Stimulated activated CD4-positive, alpha-beta T cell treated with anti-CD3 and anti-CD28 coated beads, Interleukin-2, amount 100 ng/mL, for 48 hours (primary cell): Measurements from ENCODE around the gene HAT1.

ENCODE experiments used
- DNase-seq, 2 donors: peaks; one replicate each; pipeline ENCODE4 v3.0.0-alpha.2; 2020

The HAT1 gene

GRCh38 chr2:171921970-171922229 lies 361 bp upstream of the HAT1 start:
- no peak for DNase-seq

GRCh38 chr2:171923206-171923605 lies 945 bp downstream of the HAT1 start:
- DNase-seq = no peak

GRCh38 chr2:171924170-171924942 lies 2.1 kb downstream of the HAT1 start:
- no peak for DNase-seq

- DNase-seq = no peak
These were observed 8.1 kb downstream of the HAT1 start for GRCh38 chr2:171930385-171930784.

- DNase-seq = no peak
These were observed 16.9 kb downstream of the HAT1 start for GRCh38 chr2:171939058-171939742.

- no peak for DNase-seq
These were observed 17.4 kb downstream of the HAT1 start for GRCh38 chr2:171939743-171940071.

GRCh38 chr2:171941316-171941699 lies 19.0 kb downstream of the HAT1 start:
- no peak for DNase-seq

GRCh38 chr2:171943869-171944268 lies 21.6 kb downstream of the HAT1 start:
- no peak for DNase-seq

- DNase-seq = no peak
These were observed 30.0 kb downstream of the HAT1 start for GRCh38 chr2:171952276-171952675.

- DNase-seq = no peak
These were observed 30.5 kb downstream of the HAT1 start for GRCh38 chr2:171952748-171953147.

- DNase-seq = no peak
These were observed 34.0 kb downstream of the HAT1 start for GRCh38 chr2:171956135-171956825.

- DNase-seq = no peak
These were observed 34.8 kb downstream of the HAT1 start for GRCh38 chr2:171957061-171957460.

- no peak for DNase-seq
These were observed 36.2 kb downstream of the HAT1 start for GRCh38 chr2:171958475-171958874.

- DNase-seq = no peak
These were observed 37.7 kb downstream of the HAT1 start for GRCh38 chr2:171959998-171960397.

GRCh38 chr2:171960570-171960969 lies 38.3 kb downstream of the HAT1 start:
- no peak for DNase-seq

GRCh38 chr2:171963198-171963597 lies 40.9 kb downstream of the HAT1 start:
- DNase-seq = no peak

GRCh38 chr2:171964308-171964707 lies 42.0 kb downstream of the HAT1 start:
- DNase-seq = no peak

GRCh38 chr2:171965238-171965637 lies 43.0 kb downstream of the HAT1 start:
- DNase-seq = no peak

GRCh38 chr2:171965661-171966060 lies 43.4 kb downstream of the HAT1 start:
- DNase-seq = no peak

- DNase-seq = no peak
These were observed 44.0 kb downstream of the HAT1 start for GRCh38 chr2:171966235-171966634.

- DNase-seq = no peak
These were observed 44.4 kb downstream of the HAT1 start for GRCh38 chr2:171966688-171967087.

- DNase-seq = no peak
These were observed 46.2 kb downstream of the HAT1 start for GRCh38 chr2:171968509-171968908.

- DNase-seq = no peak
These were observed 50.2 kb downstream of the HAT1 start for GRCh38 chr2:171972329-171972982.

GRCh38 chr2:171979103-171979502 lies 56.8 kb downstream of the HAT1 start:
- no peak for DNase-seq
